ENCODE results near the gene TECPR1.

Gene TECPR1

GRCh38 chr7:98251601-98252424 lies at the start of gene TECPR1:
Gene TECPR1, minus strand, starts transcription at chr7:98252232. Its CDS starts 6,086 bp downstream, at chr7:98246146.
- peak; percentile 100 for DNase-seq (ENCODE audit: low spot score)

DNA sequence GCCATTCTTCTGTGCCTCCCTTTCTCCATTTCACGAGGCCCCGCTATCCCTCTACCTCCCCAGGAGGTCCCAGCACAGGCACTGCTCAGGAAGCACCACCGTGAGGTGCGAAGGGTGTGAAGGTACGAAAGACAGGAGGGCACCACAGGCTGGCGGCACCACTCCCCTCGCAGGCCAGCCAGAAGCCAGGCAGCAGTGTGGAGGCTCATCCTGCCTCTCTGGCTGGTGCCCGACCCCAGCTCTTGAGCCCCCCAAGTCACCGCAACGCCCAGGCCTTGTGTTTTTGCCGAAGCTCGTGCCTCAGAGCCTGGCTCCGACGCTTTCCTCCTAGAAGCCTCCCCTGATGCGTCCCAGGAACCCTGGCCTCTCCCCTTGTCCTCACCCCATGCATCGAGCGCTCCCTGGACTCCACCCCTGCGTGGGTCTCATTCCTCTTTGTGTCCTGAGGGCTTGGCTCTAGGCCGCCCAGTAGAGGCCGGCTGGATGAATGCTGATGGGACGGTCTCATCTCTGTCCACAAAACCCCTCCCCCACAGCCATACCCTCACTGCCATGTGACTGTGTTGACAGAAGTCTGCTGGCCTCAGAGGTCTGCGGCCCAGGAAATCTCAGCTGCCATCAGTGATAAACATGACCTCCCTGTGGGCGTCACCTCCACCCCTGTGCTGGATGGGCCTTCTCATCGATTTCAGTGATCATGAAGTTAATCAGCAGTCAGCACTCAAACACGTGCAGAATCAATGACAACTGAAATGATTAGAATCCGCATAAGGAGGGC lies 48.8 kb upstream of the TECPR1 start:
- DNase-seq (ENCODE audit: low spot score): no peak

DNA sequence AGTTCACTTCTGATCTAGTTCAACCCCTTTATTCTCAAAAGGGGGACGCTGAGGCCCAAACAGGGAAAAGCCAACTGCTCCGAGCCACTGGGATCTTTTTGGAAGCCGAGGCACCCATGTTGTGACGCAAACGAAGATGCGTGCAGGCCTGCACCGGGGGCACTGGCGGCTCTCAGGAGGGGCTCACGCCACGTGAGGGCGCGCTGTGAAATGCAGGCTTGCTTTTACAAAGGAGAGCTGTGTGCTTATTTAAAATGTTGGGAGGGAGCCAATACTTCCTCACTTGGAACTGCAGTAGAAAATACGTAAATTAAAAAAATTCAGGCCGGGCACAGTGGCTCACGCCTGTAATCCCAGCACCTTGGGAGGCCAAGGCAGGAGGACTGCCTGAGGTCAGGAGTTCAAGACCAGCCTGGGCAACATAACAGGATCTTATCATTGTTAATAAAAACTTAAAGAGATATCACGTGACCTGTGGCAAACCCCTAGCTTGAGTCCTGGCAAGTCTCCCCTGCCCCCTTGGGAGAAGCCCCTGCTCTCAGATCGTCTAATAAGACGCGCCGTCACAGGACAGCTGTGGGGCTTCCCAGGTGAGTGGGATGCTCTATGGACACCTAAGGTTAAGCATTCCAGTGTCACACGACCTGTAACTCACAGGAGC lies 45.7 kb upstream of the TECPR1 start:
- no peak for DNase-seq (ENCODE audit: low spot score)

GRCh38 chr7:98296833-98297232 lies 44.8 kb upstream of the TECPR1 start:
- no peak for DNase-seq (ENCODE audit: low spot score)

DNA sequence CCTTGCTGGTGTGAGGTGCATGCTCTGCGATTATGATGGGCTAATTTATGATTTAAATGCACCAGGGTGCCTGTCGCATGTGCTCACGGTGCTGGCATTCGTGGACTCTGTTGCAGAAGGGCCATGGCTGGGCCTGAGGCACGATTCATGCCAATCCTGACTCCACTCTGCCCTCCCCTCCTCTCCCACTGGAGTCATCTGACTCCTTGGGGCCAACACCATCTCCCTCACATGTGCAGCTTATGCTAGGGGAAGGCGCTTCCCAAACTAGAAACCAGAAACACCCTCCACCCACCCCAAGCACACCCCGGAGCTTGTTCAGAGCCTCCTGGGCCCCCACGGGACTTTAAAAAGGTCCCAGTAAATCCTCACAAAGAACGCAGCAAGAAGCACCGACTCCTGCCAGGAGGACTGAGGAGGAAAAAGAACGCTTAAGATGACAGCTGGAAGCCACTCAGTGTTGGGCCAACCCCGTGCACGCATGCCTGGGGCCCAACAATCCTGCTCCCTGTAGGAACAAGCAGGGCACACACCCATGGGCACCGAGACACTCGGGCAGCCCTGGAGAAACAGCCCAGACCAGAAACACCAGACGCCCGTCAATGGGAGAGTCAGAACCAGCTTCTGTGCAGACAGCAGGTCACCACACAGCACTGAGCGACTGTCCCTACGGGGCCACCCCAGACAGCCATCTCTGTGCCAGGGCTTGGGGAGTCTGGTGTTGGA lies 43.6 kb upstream of the TECPR1 start:
- DNase-seq (ENCODE audit: low spot score): no peak

GRCh38 chr7:98294798-98295382 lies 42.9 kb upstream of the TECPR1 start:
- DNase-seq (ENCODE audit: low spot score): peak; percentile 87

DNA sequence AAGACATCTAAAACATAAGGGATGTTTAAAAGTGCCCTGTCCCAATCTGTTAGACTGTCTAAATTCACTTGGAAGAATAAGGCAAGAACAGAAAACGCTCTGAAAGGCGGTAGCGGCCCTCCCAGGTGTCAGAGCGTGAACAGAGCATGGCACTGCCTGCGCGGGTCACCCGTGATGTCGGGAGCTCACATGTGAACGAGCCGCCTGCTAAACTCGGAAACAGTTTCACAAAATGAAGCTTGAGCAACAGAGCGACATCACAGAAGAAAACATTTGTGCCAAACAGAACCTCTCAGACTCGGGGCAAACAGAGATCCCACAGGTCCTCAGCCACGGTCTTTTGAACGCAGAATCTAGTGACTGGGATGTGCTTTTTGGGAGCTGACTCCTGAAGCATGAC lies 42.3 kb upstream of the TECPR1 start:
- DNase-seq (ENCODE audit: low spot score): no peak

- no peak for DNase-seq (ENCODE audit: low spot score)
Observed at GRCh38 chr7:98293746-98294145, 41.7 kb upstream of the TECPR1 start.

GRCh38 chr7:98293265-98293664 lies 41.2 kb upstream of the TECPR1 start:
- no peak for DNase-seq (ENCODE audit: low spot score)

DNA sequence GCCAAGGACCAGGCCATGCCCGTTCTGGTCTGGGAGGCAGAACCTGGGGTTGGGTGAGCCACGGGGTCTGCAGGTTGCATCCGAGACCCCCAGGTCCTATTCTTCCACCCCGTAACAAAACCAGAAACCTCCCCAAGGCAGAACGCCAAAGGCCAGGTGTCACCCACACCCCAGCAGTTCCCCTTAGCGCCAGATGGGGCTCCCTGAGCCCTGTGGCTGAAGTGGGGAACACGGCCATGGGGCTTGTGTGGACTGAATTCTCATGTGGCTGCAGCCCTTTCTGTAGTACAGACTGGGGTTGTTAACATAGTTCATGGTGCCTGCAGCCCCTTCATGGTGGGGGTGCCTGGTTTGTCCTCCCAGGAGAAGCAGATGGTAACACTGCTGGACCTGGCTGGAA lies 39.7 kb upstream of the TECPR1 start:
- DNase-seq (ENCODE audit: low spot score): peak; percentile 44

DNA sequence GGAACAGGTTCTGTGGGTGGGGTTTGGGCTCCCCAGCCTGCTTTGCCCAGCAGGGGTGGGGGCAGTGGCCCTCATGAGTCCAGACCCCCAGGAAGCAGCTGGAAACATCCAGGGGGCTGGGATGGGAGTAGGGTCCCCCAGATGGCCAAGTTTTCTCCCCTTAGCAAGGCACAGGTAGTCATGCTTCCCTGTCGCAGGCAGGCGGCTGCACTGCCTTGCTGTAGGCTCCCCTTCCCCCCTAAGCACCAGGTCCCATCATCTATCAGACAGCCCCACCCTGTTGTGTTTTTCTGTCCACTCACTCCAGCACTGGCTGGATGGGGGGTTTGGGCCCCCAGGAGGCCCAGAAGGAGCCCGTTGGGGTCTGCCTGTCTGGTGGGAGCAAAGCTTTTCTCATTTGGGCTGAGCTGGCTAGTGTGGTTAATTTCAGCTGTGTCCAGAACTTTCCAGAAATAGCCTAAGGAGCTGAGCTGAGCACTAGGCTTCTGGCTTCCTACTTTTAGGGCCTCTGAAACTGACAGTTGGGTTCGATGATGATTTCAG lies 37.4 kb upstream of the TECPR1 start:
- DNase-seq (ENCODE audit: low spot score): no peak

GRCh38 chr7:98288064-98288823 lies 36.2 kb upstream of the TECPR1 start:
- DNase-seq (ENCODE audit: low spot score): no peak

GRCh38 chr7:98287486-98287959 lies 35.5 kb upstream of the TECPR1 start:
- peak; percentile 80 for DNase-seq (ENCODE audit: low spot score)

- DNase-seq (ENCODE audit: low spot score): no peak
Observed at GRCh38 chr7:98286701-98287485, 34.9 kb upstream of the TECPR1 start.

GRCh38 chr7:98286093-98286539 lies 34.1 kb upstream of the TECPR1 start:
- DNase-seq (ENCODE audit: low spot score): no peak

DNA sequence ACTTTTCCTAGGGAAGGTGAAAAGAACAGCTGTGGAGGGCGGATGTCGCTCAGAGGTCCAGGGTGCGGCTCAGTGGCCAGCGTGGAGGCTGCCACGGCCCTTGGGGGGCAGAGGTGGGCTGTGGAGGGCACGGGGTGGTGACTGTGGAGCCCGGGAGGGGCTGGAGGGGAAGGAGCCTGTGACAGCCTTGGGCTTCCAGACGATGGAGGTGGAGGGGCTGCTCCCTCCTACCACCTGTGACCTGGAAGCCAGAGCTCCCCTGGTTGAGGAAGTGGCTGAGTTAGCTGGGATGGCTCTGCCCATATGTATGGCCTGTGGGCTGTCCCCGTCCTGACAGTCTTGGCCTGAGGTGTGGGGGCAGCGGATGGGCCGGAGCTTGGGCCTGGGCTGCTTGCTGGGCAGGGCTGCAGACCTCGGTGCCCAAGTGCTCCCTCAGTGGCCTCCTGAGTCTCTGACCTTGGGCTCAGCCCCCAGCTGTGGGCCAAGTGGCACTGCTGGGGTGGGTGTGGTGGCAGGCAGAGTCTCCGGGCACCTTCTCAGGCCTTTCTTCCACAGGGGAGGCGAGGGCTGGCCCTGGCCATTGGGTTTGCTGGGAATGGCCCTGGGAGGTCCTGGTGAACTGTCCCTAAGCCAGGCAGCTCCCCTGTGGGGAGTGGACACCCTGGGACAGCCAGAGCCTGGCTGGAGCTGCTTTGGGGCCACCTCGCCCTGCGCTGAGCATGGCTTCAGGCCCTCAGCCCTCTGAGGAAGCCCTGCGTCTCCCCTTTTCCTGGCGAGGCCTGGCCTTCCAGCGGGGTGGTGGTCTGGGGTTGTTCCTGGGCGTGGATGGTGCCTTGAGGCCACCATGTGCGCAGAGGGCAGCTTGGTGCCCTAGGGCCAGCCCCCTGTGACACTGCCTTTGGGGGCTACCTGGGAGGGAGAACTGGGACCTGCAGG lies 33.4 kb upstream of the TECPR1 start:
- DNase-seq (ENCODE audit: low spot score): no peak

DNA sequence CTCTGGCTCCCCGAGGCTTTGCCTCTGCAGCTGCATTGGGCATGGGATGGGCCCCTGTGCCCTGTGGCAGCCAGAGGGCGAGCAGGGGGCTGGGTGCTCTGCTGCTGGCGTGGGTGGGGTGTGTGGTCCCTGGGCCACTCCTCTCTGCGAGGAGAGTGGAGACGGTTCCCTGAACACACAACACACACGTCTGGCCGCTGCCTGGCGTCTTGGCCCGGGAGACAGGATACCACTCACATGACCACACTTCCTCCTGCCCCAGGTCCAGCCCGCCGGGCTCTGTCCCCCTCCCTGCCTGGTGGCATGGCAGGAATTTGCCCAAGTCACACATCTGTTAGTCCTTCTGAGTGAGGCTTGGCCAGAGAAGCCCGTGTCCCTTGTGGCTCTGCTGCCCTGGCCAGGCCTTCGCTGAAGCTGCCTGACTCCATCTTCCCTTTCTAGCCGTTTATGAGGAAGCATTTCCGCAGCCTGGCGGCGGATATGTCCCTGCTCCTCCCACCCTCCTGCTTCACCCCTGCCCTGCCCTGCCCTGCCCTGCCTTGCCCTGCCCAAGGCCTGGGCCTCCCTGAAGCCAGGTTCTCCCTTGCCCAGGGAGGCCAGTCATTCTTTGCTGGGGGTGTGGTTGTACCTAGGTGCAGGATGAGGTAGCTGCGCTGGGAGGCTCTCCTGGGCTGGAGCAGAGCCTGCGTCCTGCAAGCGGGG lies 32.5 kb upstream of the TECPR1 start:
- DNase-seq (ENCODE audit: low spot score): no peak

- DNase-seq (ENCODE audit: low spot score): no peak
Observed at GRCh38 chr7:98283887-98284222, 31.8 kb upstream of the TECPR1 start.
